ENCODE results near the gene HSPD1.

- TF ChIP-seq, protein P1, sequence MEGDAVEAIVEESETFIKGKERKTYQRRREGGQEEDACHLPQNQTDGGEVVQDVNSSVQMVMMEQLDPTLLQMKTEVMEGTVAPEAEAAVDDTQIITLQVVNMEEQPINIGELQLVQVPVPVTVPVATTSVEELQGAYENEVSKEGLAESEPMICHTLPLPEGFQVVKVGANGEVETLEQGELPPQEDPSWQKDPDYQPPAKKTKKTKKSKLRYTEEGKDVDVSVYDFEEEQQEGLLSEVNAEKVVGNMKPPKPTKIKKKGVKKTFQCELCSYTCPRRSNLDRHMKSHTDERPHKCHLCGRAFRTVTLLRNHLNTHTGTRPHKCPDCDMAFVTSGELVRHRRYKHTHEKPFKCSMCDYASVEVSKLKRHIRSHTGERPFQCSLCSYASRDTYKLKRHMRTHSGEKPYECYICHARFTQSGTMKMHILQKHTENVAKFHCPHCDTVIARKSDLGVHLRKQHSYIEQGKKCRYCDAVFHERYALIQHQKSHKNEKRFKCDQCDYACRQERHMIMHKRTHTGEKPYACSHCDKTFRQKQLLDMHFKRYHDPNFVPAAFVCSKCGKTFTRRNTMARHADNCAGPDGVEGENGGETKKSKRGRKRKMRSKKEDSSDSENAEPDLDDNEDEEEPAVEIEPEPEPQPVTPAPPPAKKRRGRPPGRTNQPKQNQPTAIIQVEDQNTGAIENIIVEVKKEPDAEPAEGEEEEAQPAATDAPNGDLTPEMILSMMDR (IDR thresholded peaks at IDR 0.05) = no peak
- TF ChIP-seq POLR2A (IDR thresholded peaks at IDR 0.05) = no peak
These were observed 15.7 kb upstream of the HSPD1 start for GRCh38 chr2:197515315-197515738.
